H9 (cell line): ENCODE measurements around the gene PLCG1. TPM values are rescaled to one million over a fixed set of nuclear protein-coding genes. Genes with fewer than 3 reads are reported as not detected.

Experiments
- DNase-seq: peaks from one replicate; pipeline ENCODE4 v3.0.0-alpha.2; 2017
- H2AFZ ChIP-seq: one replicate; pipeline ENCODE4 v1.6.1; 2013; ENCODE audit warnings: mild to moderate bottlenecking, low read length, control low read depth, moderate library complexity
- H2AK5ac ChIP-seq: 2 replicates; pipeline ENCODE4 v1.6.1; 2013; ENCODE audit warnings: low read length, control low read depth, mixed read lengths; ENCODE audit not compliant: insufficient read length
- H2BK120ac ChIP-seq: one replicate; pipeline ENCODE4 v1.6.1; 2013; ENCODE audit warnings: low read depth, mild to moderate bottlenecking, low read length, control low read depth, inconsistent platforms; ENCODE audit not compliant: poor library complexity, severe bottlenecking
- H2BK12ac ChIP-seq: 2 replicates; pipeline ENCODE4 v1.6.1; 2013; ENCODE audit warnings: low read length, control low read depth, mixed read lengths, low read depth; ENCODE audit not compliant: insufficient read length
- H2BK15ac ChIP-seq: 2 replicates; pipeline ENCODE4 v1.6.1; 2013; ENCODE audit warnings: low read depth, low read length, control low read depth
- H2BK20ac ChIP-seq: one replicate; pipeline ENCODE4 v1.6.1; 2013; ENCODE audit warnings: low read depth, mild to moderate bottlenecking, low read length, control low read depth, inconsistent platforms; ENCODE audit not compliant: poor library complexity, severe bottlenecking
- H2BK5ac ChIP-seq: 2 replicates; pipeline ENCODE4 v1.6.1; 2013; ENCODE audit warnings: low read length, control low read depth, mixed read lengths; ENCODE audit not compliant: insufficient read length
- H3K14ac ChIP-seq: 2 replicates; pipeline ENCODE4 v1.6.1; 2013; ENCODE audit warnings: low read length, control low read depth; ENCODE audit not compliant: insufficient read depth
- H3K18ac ChIP-seq: 2 replicates; pipeline ENCODE4 v1.6.1; 2013; ENCODE audit warnings: low read depth, mild to moderate bottlenecking, mixed read lengths, low read length, control low read depth; ENCODE audit not compliant: insufficient read length
- H3K23ac ChIP-seq: 2 replicates; pipeline ENCODE4 v1.6.1; 2013; ENCODE audit warnings: low read length, control low read depth, mixed read lengths, low read depth; ENCODE audit not compliant: insufficient read length
- H3K23me2 ChIP-seq: 2 replicates; pipeline ENCODE4 v1.6.1; 2013; ENCODE audit warnings: low read depth, mild to moderate bottlenecking, mixed read lengths, low read length, control low read depth; ENCODE audit not compliant: insufficient read length, poor library complexity, severe bottlenecking
- H3K27ac ChIP-seq: 2 replicates; pipeline ENCODE4 v1.5.1; 2013; ENCODE audit warnings: low read length, control low read depth, mixed read lengths, low read depth; ENCODE audit not compliant: insufficient read length
- H3K27me3 ChIP-seq: 2 replicates; pipeline ENCODE4 v1.6.1; 2013; ENCODE audit warnings: low read length, control low read depth, inconsistent platforms; ENCODE audit not compliant: insufficient read depth
- H3K4ac ChIP-seq: 2 replicates; pipeline ENCODE4 v1.6.1; 2013; ENCODE audit warnings: low read depth, mild to moderate bottlenecking, control low read depth, inconsistent platforms, low read length, moderate library complexity
- H3K4me1 ChIP-seq: 2 replicates; pipeline ENCODE4 v1.6.1; 2013; ENCODE audit warnings: low read length, control low read depth, inconsistent platforms; ENCODE audit not compliant: insufficient read depth
- H3K4me2 ChIP-seq: 2 replicates; pipeline ENCODE4 v1.6.1; 2013; ENCODE audit warnings: low read length, control low read depth, mixed read lengths; ENCODE audit not compliant: insufficient read length, insufficient read depth
- H3K56ac ChIP-seq: 2 replicates; pipeline ENCODE4 v1.6.1; 2013; ENCODE audit warnings: low read depth, mild to moderate bottlenecking, mixed read lengths, low read length, control low read depth; ENCODE audit not compliant: insufficient read length
- H3K79me1 ChIP-seq: 2 replicates; pipeline ENCODE4 v1.6.1; 2013; ENCODE audit warnings: low read depth, mild to moderate bottlenecking, moderate library complexity, low read length, control low read depth, inconsistent platforms; ENCODE audit not compliant: insufficient read depth, poor library complexity, severe bottlenecking
- H3K79me2 ChIP-seq: 2 replicates; pipeline ENCODE4 v1.6.1; 2013; ENCODE audit warnings: low read length, control low read depth, inconsistent platforms; ENCODE audit not compliant: insufficient read depth
- H3K9ac ChIP-seq: 2 replicates; pipeline ENCODE4 v1.6.1; 2013; ENCODE audit warnings: low read length, control low read depth, mixed read lengths; ENCODE audit not compliant: insufficient read length; ENCODE audit errors: extremely low read depth
- H3K9me3 ChIP-seq: one replicate; pipeline ENCODE4 v1.6.1; 2013; ENCODE audit warnings: low read depth, low read length, inconsistent platforms; ENCODE audit not compliant: control insufficient read depth
- H3T11ph ChIP-seq: one replicate; pipeline ENCODE4 v1.6.1; 2013; ENCODE audit warnings: mild to moderate bottlenecking, low read length, control low read depth, inconsistent platforms
- H4K20me1 ChIP-seq: one replicate; pipeline ENCODE4 v1.6.1; 2013; ENCODE audit not compliant: control insufficient read depth, insufficient read length, insufficient read depth
- H4K5ac ChIP-seq: 2 replicates; pipeline ENCODE4 v1.6.1; 2013; ENCODE audit warnings: low read depth, mild to moderate bottlenecking, mixed read lengths, low read length, control low read depth; ENCODE audit not compliant: insufficient read length
- H4K8ac ChIP-seq: replicated peaks from 2 replicates; pipeline ENCODE4 v1.6.1; 2013; ENCODE audit warnings: low read length, control low read depth, mixed read lengths, low read depth; ENCODE audit not compliant: insufficient read length
- H4K91ac ChIP-seq: 2 replicates; pipeline ENCODE4 v1.6.1; 2013; ENCODE audit warnings: low read depth, mild to moderate bottlenecking, moderate library complexity, mixed read lengths, low read length, control low read depth; ENCODE audit not compliant: insufficient read length
- H3K27ac Mint-ChIP-seq, 3 experiments: 2 replicates in 2 of 3; 3 replicates in 1 of 3; pipeline ENCODE4 v1.8.0; 2020 to 2021; ENCODE audit warnings: mixed read lengths in 3 of 3, mild to moderate bottlenecking in 1 of 3, moderate library complexity in 1 of 3
- H3K27me3 Mint-ChIP-seq: 2 replicates; pipeline ENCODE4 v1.8.0; 2021; ENCODE audit warnings: low read depth, mild to moderate bottlenecking, moderate library complexity, mixed read lengths
- H3K36me3 Mint-ChIP-seq, 3 experiments: 2 replicates in 2 of 3; 3 replicates in 1 of 3; pipeline ENCODE4 v1.8.0; 2020 to 2021; ENCODE audit warnings: low read depth in 3 of 3, mixed read lengths in 3 of 3; ENCODE audit not compliant: insufficient read depth in 1 of 3
- H3K4me1 Mint-ChIP-seq, 2 experiments: 2 replicates each; pipeline ENCODE4 v1.8.0; 2020; ENCODE audit warnings: mixed read lengths in 2 of 2
- H3K4me3 Mint-ChIP-seq, 2 experiments: 2 replicates in 1 of 2; 3 replicates in 1 of 2; pipeline ENCODE4 v1.8.0; 2020 to 2021; ENCODE audit warnings: mild to moderate bottlenecking in 2 of 2, mixed read lengths in 2 of 2, moderate library complexity in 1 of 2
- H3K9me3 Mint-ChIP-seq, 2 experiments: 2 replicates in 1 of 2; 3 replicates in 1 of 2; pipeline ENCODE4 v1.8.0; 2020; ENCODE audit warnings: mild to moderate bottlenecking in 2 of 2, mixed read lengths in 2 of 2, moderate library complexity in 1 of 2
- WGBS: extraction: QIAGEN DNeasy Blood & Tissue Kit; methylation state at CpG from one replicate; pipeline ENCODE4 v1.1.7; 2013; ENCODE audit warnings: missing lambda C conversion rate, low lambda C conversion rate, mixed read lengths; ENCODE audit not compliant: insufficient read length; ENCODE audit errors: extremely low coverage; 5-methylcytosine and 5-hydroxymethylcytosine counted together
- total RNA-seq: library from RNA; stranded (reverse); gene quantifications from 2 replicates; pipeline ENCODE4 v1.2.1, GENCODE V29; 2021
- TF ChIP-seq, protein P1 (sequence below): fragments of 200-600 bp; sonication (generic); conservative IDR thresholded peaks from 3 replicates; pipeline ENCODE4 v1.8.0; 2021; ENCODE audit warnings: antibody characterized with exemption, mild to moderate bottlenecking

The PLCG1 gene
- total RNA-seq, 1 experiment from 2014 or later: 171 TPM

- no peak overlapping the region for H2BK120ac ChIP-seq
- H3K4ac ChIP-seq: no peak overlapping the region
- Mint-ChIP-seq H3K4me1 (peaks cover 58 to 65% of the 10 kb centered on the region in 2 experiments), H3K36me3 (peaks cover 4 to 21% (median 13%) of the 10 kb centered on the region in 3 experiments), H3K27me3 (peaks cover 10% of the 10 kb centered on the region), H3K4me3 (peak overlapping the region; percentile 91 to 93), H3K27ac (peak overlapping the region; percentile 39 to 68 (median 52); a peak in 5 of 7 replicates), H3K9me3 (no peaks in the 10 kb centered on the region; a peak in 2 of 5 replicates)
- no peak overlapping the region for H3K23ac ChIP-seq
- H3T11ph ChIP-seq: no peak overlapping the region
- H3K14ac ChIP-seq: no peak overlapping the region
- TF ChIP-seq, protein P1, sequence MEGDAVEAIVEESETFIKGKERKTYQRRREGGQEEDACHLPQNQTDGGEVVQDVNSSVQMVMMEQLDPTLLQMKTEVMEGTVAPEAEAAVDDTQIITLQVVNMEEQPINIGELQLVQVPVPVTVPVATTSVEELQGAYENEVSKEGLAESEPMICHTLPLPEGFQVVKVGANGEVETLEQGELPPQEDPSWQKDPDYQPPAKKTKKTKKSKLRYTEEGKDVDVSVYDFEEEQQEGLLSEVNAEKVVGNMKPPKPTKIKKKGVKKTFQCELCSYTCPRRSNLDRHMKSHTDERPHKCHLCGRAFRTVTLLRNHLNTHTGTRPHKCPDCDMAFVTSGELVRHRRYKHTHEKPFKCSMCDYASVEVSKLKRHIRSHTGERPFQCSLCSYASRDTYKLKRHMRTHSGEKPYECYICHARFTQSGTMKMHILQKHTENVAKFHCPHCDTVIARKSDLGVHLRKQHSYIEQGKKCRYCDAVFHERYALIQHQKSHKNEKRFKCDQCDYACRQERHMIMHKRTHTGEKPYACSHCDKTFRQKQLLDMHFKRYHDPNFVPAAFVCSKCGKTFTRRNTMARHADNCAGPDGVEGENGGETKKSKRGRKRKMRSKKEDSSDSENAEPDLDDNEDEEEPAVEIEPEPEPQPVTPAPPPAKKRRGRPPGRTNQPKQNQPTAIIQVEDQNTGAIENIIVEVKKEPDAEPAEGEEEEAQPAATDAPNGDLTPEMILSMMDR: no peak
- H4K5ac ChIP-seq: no peak overlapping the region
- no peak overlapping the region for H4K8ac ChIP-seq
- no peak overlapping the region for H2BK15ac ChIP-seq
- H2AFZ ChIP-seq: no peak overlapping the region
- H2BK20ac ChIP-seq: no peak overlapping the region
- H2AK5ac ChIP-seq: no peak overlapping the region
- no CpG with 5 or more reads among the region's 5 CpGs for WGBS
- H3K23me2 ChIP-seq: peaks cover 20% of the 10 kb centered on the region
- H3K56ac ChIP-seq: no peak overlapping the region
- H3K4me1 ChIP-seq: peaks cover 21% of the 10 kb centered on the region; the same call in 1 of the 2 replicates
- H3K18ac ChIP-seq: no peak overlapping the region
- peaks cover 61% of the 10 kb centered on the region for H3K79me2 ChIP-seq
- no peaks in the 10 kb centered on the region for H3K79me1 ChIP-seq
- H3K9me3 ChIP-seq: no peaks in the 10 kb centered on the region
- H3K9ac ChIP-seq: peak overlapping the region; percentile 96
- no peak overlapping the region for H4K91ac ChIP-seq
- DNase-seq: no peak
- H2BK12ac ChIP-seq: no peak overlapping the region
- H3K27ac ChIP-seq: no peak overlapping the region
- H4K20me1 ChIP-seq: no peaks in the 10 kb centered on the region
- H2BK5ac ChIP-seq: no peak overlapping the region
- H3K27me3 ChIP-seq: no peaks in the 10 kb centered on the region
- H3K4me2 ChIP-seq: peak overlapping the region; percentile 81
Observed at GRCh38 chr20:41139227-41140093, 2.1 kb downstream of the PLCG1 start.
